Ramos (cell line): ENCODE data around the gene TTC4.
"Not testable (repeated sequence)": the region's sequence is repeated elsewhere in the genome, so short reads cannot be mapped to it uniquely, and the experiment has no call there.

Source experiments
- in situ Hi-C: fragments of 300-500 bp; cut with MboI; formaldehyde crosslinking; loops from one replicate; pipeline ENCODE4 v1.14.3; 2022; ENCODE audit warnings: low sequenced_read_pairs; ENCODE audit not compliant: unreplicated experiment

Gene TTC4

GRCh38 chr1:54745274-54745673, 29.6 kb downstream of the TTC4 start:
- in situ Hi-C loops = no loop called here

- in situ Hi-C loops = no loop called here
These were observed 30.2 kb downstream of the TTC4 start for GRCh38 chr1:54745864-54746263.

- in situ Hi-C loops = no loop called here
These were observed 32.6 kb downstream of the TTC4 start for GRCh38 chr1:54748094-54748835.

GRCh38 chr1:54750596-54750995, 34.9 kb downstream of the TTC4 start:
- in situ Hi-C loops = no loop called here

- in situ Hi-C loops = no loop called here
These were observed 35.8 kb downstream of the TTC4 start for GRCh38 chr1:54751426-54751825.

GRCh38 chr1:54754045-54754444, 38.4 kb downstream of the TTC4 start:
- in situ Hi-C loops = no loop called here

- in situ Hi-C loops = no loop called here
These were observed 39.0 kb downstream of the TTC4 start for GRCh38 chr1:54754486-54755285.

GRCh38 chr1:54757833-54758232, 42.2 kb downstream of the TTC4 start:
- in situ Hi-C loops = no loop called here

GRCh38 chr1:54758678-54759348, 43.2 kb downstream of the TTC4 start:
- in situ Hi-C loops = no loop called here

GRCh38 chr1:54763816-54764132, 48.1 kb downstream of the TTC4 start:
- in situ Hi-C loops = no loop called here

GRCh38 chr1:54764133-54764921, 48.7 kb downstream of the TTC4 start, which contains the start of gene PARS2:
Gene PARS2, minus strand, starts transcription at chr1:54764523. Its CDS starts 5,362 bp downstream, at chr1:54759161.
- in situ Hi-C loops = no loop called here

- in situ Hi-C loops = no loop called here
These were observed 49.4 kb downstream of the TTC4 start for GRCh38 chr1:54764922-54765561.

GRCh38 chr1:54766726-54767125, 51.1 kb downstream of the TTC4 start:
- in situ Hi-C loops = no loop called here

GRCh38 chr1:54767526-54767925, 51.9 kb downstream of the TTC4 start:
- in situ Hi-C loops = no loop called here

GRCh38 chr1:54768093-54768492, 52.4 kb downstream of the TTC4 start:
- in situ Hi-C loops = no loop called here

GRCh38 chr1:54772951-54773350, 57.3 kb downstream of the TTC4 start:
- in situ Hi-C loops = no loop called here

- in situ Hi-C loops = no loop called here
These were observed 59.3 kb downstream of the TTC4 start for GRCh38 chr1:54774820-54775498.

GRCh38 chr1:54775828-54776721, 60.4 kb downstream of the TTC4 start:
- in situ Hi-C loops = not testable (repeated sequence)
